Gastroesophageal sphincter (tissue), 4 donors: ENCODE data around the gene ATP11A. TPM values are rescaled to one million over a fixed set of nuclear protein-coding genes. Genes with fewer than 3 reads are reported as not detected.

Experiments used
- ATAC-seq: fragments of 150-250 bp; one replicate; pipeline ENCODE4 v1.9.1; 2016; ENCODE audit warnings: mild to moderate bottlenecking, moderate library complexity
- H3K27ac ChIP-seq, 4 donors: fragments of 200-600 bp; sonication (generic) in 3 of 4; 1 replicate in 3 of 4; 2 replicates in 1 of 4; pipeline ENCODE4 v1.5.1; 2016 to 2019
- H3K27me3 ChIP-seq: fragments of 200-600 bp; sonication (generic); one replicate; pipeline ENCODE4 v1.5.1; 2019
- H3K36me3 ChIP-seq, 2 donors: fragments of 200-600 bp; sonication (generic); one replicate each; pipeline ENCODE4 v1.5.1; 2019; ENCODE audit warnings: control low read depth in 1 of 2
- H3K4me1 ChIP-seq, 3 donors: fragments of 200-600 bp; sonication (generic); 1 replicate in 2 of 3; 2 replicates in 1 of 3; pipeline ENCODE4 v1.5.1; 2016 to 2019; ENCODE audit warnings: control low read depth in 2 of 3
- H3K4me3 ChIP-seq, 2 donors: fragments of 200-600 bp; sonication (generic); one replicate each; pipeline ENCODE4 v1.5.1; 2019; ENCODE audit warnings: mild to moderate bottlenecking in 1 of 2, moderate library complexity in 1 of 2
- H3K9me3 ChIP-seq, 3 donors: fragments of 200-600 bp; sonication (generic); one replicate each; pipeline ENCODE4 v1.5.1; 2017 to 2019; ENCODE audit warnings: control low read depth in 2 of 3
- EP300 ChIP-seq: sonication (generic); formaldehyde crosslinking; IDR thresholded peaks from one replicate; pipeline ENCODE4 v1.6.1; 2017; ENCODE audit warnings: antibody characterized with exemption, mild to moderate bottlenecking
- POLR2A ChIP-seq, 2 donors: fragments of 450-650 bp; IDR thresholded peaks; one replicate each; pipeline ENCODE4 v1.6.1; 2017; ENCODE audit warnings: antibody characterized with exemption in 2 of 2, mild to moderate bottlenecking in 2 of 2, moderate library complexity in 1 of 2
- POLR2AphosphoS5 ChIP-seq: sonication (generic); formaldehyde crosslinking; IDR thresholded peaks from one replicate; pipeline ENCODE4 v1.6.1; 2017; ENCODE audit warnings: antibody characterized with exemption
- WGBS, 2 donors: methylation state at CpG; one replicate each; pipeline ENCODE4 v1.1.5; 2018; ENCODE audit warnings: low coverage in 1 of 2; 5-methylcytosine and 5-hydroxymethylcytosine counted together
- total RNA-seq, 4 donors: library from RNA; depleted of rRNA; stranded (reverse); fragments of >200 nt; gene quantifications; one replicate each; pipeline ENCODE4 v1.1.0, GENCODE V29; 2016
- TF ChIP-seq, protein P1 (sequence below), 4 experiments: fragments of 200-600 bp in 2 of 4; fragments of 450-650 bp in 2 of 4; sonication (generic) in 1 of 4; IDR thresholded peaks; one replicate each; pipeline ENCODE4 v1.5.1; 2017 to 2019; ENCODE audit warnings: antibody characterized with exemption in 4 of 4, mild to moderate bottlenecking in 2 of 4, moderate library complexity in 2 of 4

The ATP11A gene
- total RNA-seq, 4 donors from 2014 or later: 12.9 to 21.7 (median 17.1) TPM

DNA sequence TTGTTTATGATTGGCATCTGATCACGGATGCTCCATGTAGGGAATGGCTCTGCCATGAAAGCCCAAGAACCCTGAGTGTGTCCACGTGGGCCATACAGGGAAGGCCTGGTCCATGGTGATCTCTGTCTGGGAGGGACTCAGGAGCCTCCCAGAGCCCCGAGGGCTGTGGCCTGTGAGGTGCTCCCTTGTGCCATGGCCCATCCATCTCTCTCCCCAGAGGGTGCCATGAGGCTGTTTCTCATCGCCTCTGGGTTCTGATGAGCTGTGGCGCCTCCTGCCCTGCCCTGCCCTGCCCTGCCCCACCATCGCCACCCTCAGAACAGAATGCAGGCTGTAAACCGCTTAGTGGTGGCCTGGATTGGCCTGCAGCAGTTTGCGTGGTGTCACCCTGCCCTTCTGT, 83.1 kb downstream of the ATP11A start:
- H3K27ac ChIP-seq: no peak overlapping the region
- no peaks in the 10 kb centered on the region for H3K36me3 ChIP-seq
- no peaks in the 10 kb centered on the region for H3K9me3 ChIP-seq
- no peaks in the 10 kb centered on the region for H3K27me3 ChIP-seq
- no peak overlapping the region for H3K4me3 ChIP-seq
- WGBS, 2 donors: 92% methylated on average over 5 of the region's 8 CpGs; no CpG with 5 or more reads in 1 of the 2 donors
- TF ChIP-seq EP300: no peak
- no peak for TF ChIP-seq POLR2A (IDR thresholded peaks at IDR 0.05)
- TF ChIP-seq, protein P1, sequence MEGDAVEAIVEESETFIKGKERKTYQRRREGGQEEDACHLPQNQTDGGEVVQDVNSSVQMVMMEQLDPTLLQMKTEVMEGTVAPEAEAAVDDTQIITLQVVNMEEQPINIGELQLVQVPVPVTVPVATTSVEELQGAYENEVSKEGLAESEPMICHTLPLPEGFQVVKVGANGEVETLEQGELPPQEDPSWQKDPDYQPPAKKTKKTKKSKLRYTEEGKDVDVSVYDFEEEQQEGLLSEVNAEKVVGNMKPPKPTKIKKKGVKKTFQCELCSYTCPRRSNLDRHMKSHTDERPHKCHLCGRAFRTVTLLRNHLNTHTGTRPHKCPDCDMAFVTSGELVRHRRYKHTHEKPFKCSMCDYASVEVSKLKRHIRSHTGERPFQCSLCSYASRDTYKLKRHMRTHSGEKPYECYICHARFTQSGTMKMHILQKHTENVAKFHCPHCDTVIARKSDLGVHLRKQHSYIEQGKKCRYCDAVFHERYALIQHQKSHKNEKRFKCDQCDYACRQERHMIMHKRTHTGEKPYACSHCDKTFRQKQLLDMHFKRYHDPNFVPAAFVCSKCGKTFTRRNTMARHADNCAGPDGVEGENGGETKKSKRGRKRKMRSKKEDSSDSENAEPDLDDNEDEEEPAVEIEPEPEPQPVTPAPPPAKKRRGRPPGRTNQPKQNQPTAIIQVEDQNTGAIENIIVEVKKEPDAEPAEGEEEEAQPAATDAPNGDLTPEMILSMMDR (IDR thresholded peaks at IDR 0.05): no peak
- no peak for TF ChIP-seq POLR2AphosphoS5
- H3K4me1 ChIP-seq: peaks cover 0 to 12% (median 0%) of the 10 kb centered on the region in 3 donors
- no peak for ATAC-seq

- no peak for ATAC-seq
- Histone ChIP-seq H3K9me3 (no peaks in the 10 kb centered on the region), H3K27me3 (no peaks in the 10 kb centered on the region), H3K4me3 (no peak overlapping the region), H3K36me3 (no peaks in the 10 kb centered on the region), H3K27ac (no peak overlapping the region), H3K4me1 (peaks cover 0 to 12% (median 0%) of the 10 kb centered on the region in 3 donors)
- TF ChIP-seq POLR2AphosphoS5 (no peak), EP300 (no peak), POLR2A (IDR thresholded peaks at IDR 0.05) (no peak)
- TF ChIP-seq, protein P1 (IDR thresholded peaks at IDR 0.05): no peak
- WGBS, 2 donors: 70 to 72% methylated on average over 9 to 17 of the region's 25 CpGs
Measured at GRCh38 chr13:112773601-112774447, 84.0 kb downstream of the ATP11A start.

DNA sequence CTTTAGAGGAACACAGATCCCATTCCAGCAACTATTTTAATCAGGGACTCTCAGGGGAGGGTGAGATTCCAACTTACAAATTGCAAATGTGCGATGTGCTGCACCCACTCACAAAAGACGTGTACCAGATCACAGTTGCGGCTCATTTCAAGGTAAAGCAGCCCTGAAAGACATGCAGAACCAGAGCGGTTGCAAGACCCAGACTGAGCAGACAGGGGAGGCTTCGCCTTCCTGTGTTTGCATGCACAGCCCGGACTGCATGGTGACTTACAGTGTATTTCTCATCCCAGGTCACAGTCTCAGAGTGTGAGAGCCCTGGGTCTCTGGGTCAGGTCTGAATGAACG, 84.6 kb downstream of the ATP11A start:
- TF ChIP-seq POLR2A (IDR thresholded peaks at IDR 0.05) (no peak), EP300 (no peak), POLR2AphosphoS5 (no peak)
- TF ChIP-seq, protein P1 (IDR thresholded peaks at IDR 0.05): no peak
- 60% methylated on average over 2 of the region's 7 CpGs for WGBS, 2 donors
- H3K27me3 ChIP-seq: no peaks in the 10 kb centered on the region
- H3K9me3 ChIP-seq: no peaks in the 10 kb centered on the region
- no peak overlapping the region for H3K27ac ChIP-seq
- no peak overlapping the region for H3K4me3 ChIP-seq
- H3K36me3 ChIP-seq: no peaks in the 10 kb centered on the region
- no peak for ATAC-seq
- peaks cover 0 to 12% (median 0%) of the 10 kb centered on the region in 3 donors for H3K4me1 ChIP-seq

DNA sequence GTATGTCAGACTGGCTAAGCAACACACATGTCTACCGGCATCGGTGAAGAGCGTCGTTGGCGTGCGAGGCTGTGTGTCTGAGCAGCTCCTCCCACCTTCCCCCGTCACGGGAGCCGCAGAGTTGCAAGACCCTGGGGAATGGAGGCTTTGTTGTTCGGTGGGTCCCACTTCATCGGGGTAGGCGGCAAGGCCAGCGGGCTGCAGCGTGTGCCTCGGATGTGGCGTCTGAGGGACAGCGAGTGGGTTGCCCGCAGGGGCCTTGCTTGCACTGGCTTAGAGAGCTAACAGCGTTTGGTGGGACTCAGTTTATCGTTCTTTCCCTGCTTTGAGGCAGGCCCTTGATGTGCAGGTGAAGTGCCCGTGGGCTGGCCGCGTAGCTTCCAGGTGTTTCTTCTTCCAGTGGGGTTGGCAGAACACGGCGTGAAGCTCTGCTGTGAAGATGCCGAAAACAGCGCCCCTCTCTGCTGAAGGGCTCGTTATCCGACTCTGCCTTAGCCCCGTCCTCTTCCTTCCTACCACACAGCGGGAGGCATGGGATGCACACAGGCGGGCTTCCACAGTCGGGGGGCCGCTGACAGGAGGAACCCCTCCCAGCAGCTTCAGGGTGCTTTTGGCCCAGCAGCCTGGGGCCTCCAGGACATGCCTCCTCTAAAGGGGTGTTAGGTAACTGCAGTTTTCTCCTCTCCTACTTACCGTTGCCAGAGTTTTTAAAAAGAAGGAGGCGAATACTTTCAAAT, 85.2 kb downstream of the ATP11A start:
- TF ChIP-seq, protein P1 (IDR thresholded peaks at IDR 0.05): no peak
- TF ChIP-seq POLR2A (IDR thresholded peaks at IDR 0.05): no peak
- TF ChIP-seq EP300: no peak
- TF ChIP-seq POLR2AphosphoS5: no peak
- 97 to 100% methylated on average over 2 to 6 of the region's 36 CpGs for WGBS, 2 donors
- no peaks in the 10 kb centered on the region for H3K9me3 ChIP-seq
- H3K36me3 ChIP-seq: no peaks in the 10 kb centered on the region
- no peak overlapping the region for H3K27ac ChIP-seq
- H3K4me3 ChIP-seq: no peak overlapping the region
- peaks cover 0 to 12% (median 0%) of the 10 kb centered on the region in 3 donors for H3K4me1 ChIP-seq
- ATAC-seq: no peak
- no peaks in the 10 kb centered on the region for H3K27me3 ChIP-seq
